ENCODE data around the gene SEMA3F. TPM values are rescaled to one million over a fixed set of nuclear protein-coding genes. Genes with fewer than 3 reads are reported as not detected.
"Not testable (repeated sequence)": the region's sequence is repeated elsewhere in the genome, so short reads cannot be mapped to it uniquely, and the experiment has no call there.

The SEMA3F gene
- total RNA-seq, 6 experiments from 2014 or later = 1.2 to 5.9 (median 4.2) TPM

- H3K27ac ChIP-seq = peak overlapping the region; percentile 76 to 99 (median 98)
- H3K4me3 ChIP-seq = peak overlapping the region; percentile 77 to 94 (median 88)
- TF ChIP-seq CTCF (IDR thresholded peaks at IDR 0.05) (no peak), POLR2A (IDR thresholded peaks at IDR 0.05) (no peak)
- 46% methylated on average over 10 of the region's 17 CpGs for WGBS (ENCODE audit: insufficient coverage, low coverage, low lambda C conversion rate, missing lambda C conversion rate)
- intact Hi-C loops (cut with DNase I) = no loop called here
- DNase-seq = peak in 2 of 3 donors; percentile 58 to 60
- H3K4me1 ChIP-seq = peaks cover 0 to 76% (median 30%) of the 10 kb centered on the region in 4 donors
- no peaks in the 10 kb centered on the region for H3K27me3 ChIP-seq
- peak in 1 of 4 donors; percentile 0 for ATAC-seq
- H3K9me3 ChIP-seq = no peaks in the 10 kb centered on the region
- no peaks in the 10 kb centered on the region for H3K36me3 ChIP-seq
These were observed 52.4 kb downstream of the SEMA3F start for GRCh38 chr3:50207359-50208042.

- peak overlapping the region in 2 of 3 donors; percentile 88 to 94 for H3K4me3 ChIP-seq
- no peaks in the 10 kb centered on the region for H3K27me3 ChIP-seq
- ATAC-seq = peak in 1 of 4 donors; percentile 5
- peaks cover 0 to 76% (median 30%) of the 10 kb centered on the region in 4 donors for H3K4me1 ChIP-seq
- TF ChIP-seq POLR2A (IDR thresholded peaks at IDR 0.05) (no peak), CTCF (IDR thresholded peaks at IDR 0.05) (no peak)
- H3K36me3 ChIP-seq = no peaks in the 10 kb centered on the region
- H3K27ac ChIP-seq = peak overlapping the region; percentile 76 to 99 (median 98)
- no peaks in the 10 kb centered on the region for H3K9me3 ChIP-seq
- intact Hi-C loops (cut with DNase I) = no loop called here
- DNase-seq = no peak
- WGBS (ENCODE audit: insufficient coverage, low coverage, low lambda C conversion rate, missing lambda C conversion rate) = 31% methylated on average over 6 of the region's 14 CpGs
These were observed 53.7 kb downstream of the SEMA3F start for GRCh38 chr3:50208677-50209344.

- Histone ChIP-seq H3K27ac (peak overlapping the region; percentile 73 to 99 (median 89)), H3K27me3 (no peaks in the 10 kb centered on the region), H3K36me3 (peaks cover 0 to 9% (median 0%) of the 10 kb centered on the region in 4 donors), H3K4me1 (peaks cover 0 to 77% (median 27%) of the 10 kb centered on the region in 4 donors), H3K9me3 (no peaks in the 10 kb centered on the region), H3K4me3 (no peak overlapping the region)
- WGBS (ENCODE audit: insufficient coverage, low coverage, low lambda C conversion rate, missing lambda C conversion rate) = no CpG with 5 or more reads among the region's 5 CpGs
- intact Hi-C loops (cut with DNase I) = no loop called here
- ATAC-seq (no peak), DNase-seq (no peak)
- no peak for TF ChIP-seq CTCF (IDR thresholded peaks at IDR 0.05)
- no peak for TF ChIP-seq POLR2A (IDR thresholded peaks at IDR 0.05)
These were observed 55.0 kb downstream of the SEMA3F start for GRCh38 chr3:50210176-50210509.

GRCh38 chr3:50210510-50211367, 55.6 kb downstream of the SEMA3F start:
- Histone ChIP-seq H3K27ac (peak overlapping the region; percentile 73 to 99 (median 89)), H3K27me3 (no peaks in the 10 kb centered on the region), H3K4me3 (peak overlapping the region in 2 of 3 donors; percentile 21 to 31), H3K9me3 (no peaks in the 10 kb centered on the region), H3K36me3 (peaks cover 0 to 14% (median 0%) of the 10 kb centered on the region in 4 donors), H3K4me1 (peaks cover 0 to 78% (median 27%) of the 10 kb centered on the region in 4 donors)
- 17% methylated on average over 2 of the region's 13 CpGs for WGBS (ENCODE audit: insufficient coverage, low coverage, low lambda C conversion rate, missing lambda C conversion rate)
- DNase-seq (peak; percentile 84 to 93 (median 93)), ATAC-seq (peak; percentile 54 to 70 (median 66))
- intact Hi-C loops (cut with DNase I) = no loop called here
- TF ChIP-seq CTCF (IDR thresholded peaks at IDR 0.05) = no peak
- no peak for TF ChIP-seq POLR2A (IDR thresholded peaks at IDR 0.05)

- Histone ChIP-seq H3K27ac (peak overlapping the region; percentile 73 to 99 (median 89)), H3K4me3 (peak overlapping the region in 2 of 3 donors; percentile 3 to 19), H3K36me3 (peaks cover 0 to 20% (median 0%) of the 10 kb centered on the region in 4 donors), H3K4me1 (peaks cover 0 to 78% (median 27%) of the 10 kb centered on the region in 4 donors)
- 51% methylated on average over 5 of the region's 5 CpGs for WGBS (ENCODE audit: insufficient coverage, low coverage, low lambda C conversion rate, missing lambda C conversion rate)
- ATAC-seq; H3K27me3 ChIP-seq; H3K9me3 ChIP-seq; DNase-seq; intact Hi-C loops (cut with DNase I): not testable (repeated sequence)
These were observed 56.2 kb downstream of the SEMA3F start for GRCh38 chr3:50211368-50211717.

Data from right lobe of liver (tissue), 6 donors.